Smooth muscle cell (in vitro differentiated cells): ENCODE data around the gene HSF4. TPM values are rescaled to one million over a fixed set of nuclear protein-coding genes. Genes with fewer than 3 reads are reported as not detected.

ENCODE experiments used
- DNase-seq: peaks from one replicate; lab custom pipeline; 2025; ENCODE audit not compliant: unreplicated experiment; lab: John Stamatoyannopoulos, UW
- H2AFZ ChIP-seq: fragments of 200-600 bp; sonication (generic); 2 replicates; pipeline ENCODE4 v1.6.0; 2016; ENCODE audit warnings: antibody characterized with exemption, low read depth, mild to moderate bottlenecking
- H3F3A ChIP-seq: fragments of 200-600 bp; sonication (generic); 2 replicates; pipeline ENCODE4 v1.6.0; 2017; ENCODE audit warnings: antibody characterized with exemption, low read depth
- H3K27ac ChIP-seq: fragments of 200-600 bp; sonication (generic); 2 replicates; pipeline ENCODE4 v1.5.1; 2016; ENCODE audit warnings: low read depth, mild to moderate bottlenecking
- H3K27me3 ChIP-seq: fragments of 200-600 bp; sonication (generic); 2 replicates; pipeline ENCODE4 v1.6.1; 2016; ENCODE audit warnings: low read depth, mild to moderate bottlenecking
- H3K36me3 ChIP-seq: fragments of 200-600 bp; sonication (generic); 2 replicates; pipeline ENCODE4 v1.5.1; 2016; ENCODE audit warnings: low read depth
- H3K4me1 ChIP-seq: fragments of 200-600 bp; sonication (generic); 2 replicates; pipeline ENCODE4 v1.5.1; 2016; ENCODE audit warnings: low read depth
- H3K4me2 ChIP-seq: fragments of 200-600 bp; sonication (generic); 2 replicates; pipeline ENCODE4 v1.6.0; 2016; ENCODE audit warnings: mild to moderate bottlenecking
- H3K4me3 ChIP-seq: fragments of 200-600 bp; sonication (generic); 2 replicates; pipeline ENCODE4 v1.5.1; 2016; ENCODE audit warnings: mild to moderate bottlenecking
- H3K79me2 ChIP-seq: fragments of 200-600 bp; sonication (generic); 2 replicates; pipeline ENCODE4 v1.6.0; 2016; ENCODE audit warnings: low read depth, mild to moderate bottlenecking
- H3K9ac ChIP-seq: fragments of 200-600 bp; sonication (generic); 2 replicates; pipeline ENCODE4 v1.6.0; 2016; ENCODE audit warnings: low read depth
- H3K9me3 ChIP-seq: fragments of 200-600 bp; sonication (generic); replicated peaks from 2 replicates; pipeline ENCODE4 v1.5.1; 2016; ENCODE audit warnings: low read depth
- H4K20me1 ChIP-seq: fragments of 200-600 bp; sonication (generic); 2 replicates; pipeline ENCODE4 v1.6.0; 2016; ENCODE audit warnings: low read depth
- WGBS: methylation state at CpG from one replicate; pipeline ENCODE4 v1.1.7; 2016; ENCODE audit warnings: low lambda C conversion rate; 5-methylcytosine and 5-hydroxymethylcytosine counted together
- polyA plus RNA-seq: library from polyadenylated mRNA; unstranded; fragments of >200 nt; fragmentation: Nextera tagmentation; extraction: Ambion mirVana; gene quantifications from 2 replicates; pipeline ENCODE4 v1.2.1, GENCODE V29; 2016
- total RNA-seq: library from RNA; depleted of rRNA; stranded (reverse); fragments of >200 nt; gene quantifications from 2 replicates; pipeline ENCODE4 v1.2.3, GENCODE V29; 2014
- TF ChIP-seq, protein P1 (sequence below): fragments of 200-600 bp; sonication (generic); IDR thresholded peaks from 2 replicates; pipeline ENCODE4 v1.5.1; 2017; ENCODE audit warnings: borderline replicate concordance, mild to moderate bottlenecking, antibody characterized with exemption; ENCODE audit not compliant: insufficient read depth, poor library complexity, severe bottlenecking

HSF4 gene
- total and polyA plus RNA-seq, 2 experiments from 2014 or later = 2.9 to 6.1 TPM

DNA sequence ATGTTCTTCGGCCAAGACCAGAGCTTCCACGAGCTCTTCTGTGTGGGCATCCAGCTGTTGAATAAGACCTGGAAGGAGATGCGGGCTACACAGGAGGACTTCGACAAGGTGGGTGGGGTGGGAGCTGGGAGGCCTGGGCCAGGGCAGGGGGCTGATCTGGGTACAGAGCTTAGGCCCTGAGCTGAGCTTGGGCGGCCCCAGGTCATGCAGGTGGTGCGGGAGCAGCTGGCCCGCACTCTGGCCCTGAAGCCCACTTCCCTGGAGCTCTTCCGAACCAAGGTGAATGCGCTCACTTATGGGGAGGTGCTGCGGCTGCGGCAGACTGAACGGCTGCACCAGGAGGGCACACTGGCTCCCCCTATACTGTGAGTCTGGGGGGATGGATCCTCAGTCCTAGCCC is 37.9 kb downstream of the HSF4 start:
- Histone ChIP-seq H3K4me1 (no peaks in the 10 kb centered on the region), H3F3A (no peaks in the 10 kb centered on the region), H2AFZ (no peak overlapping the region), H3K27ac (no peak overlapping the region), H3K79me2 (no peaks in the 10 kb centered on the region), H3K36me3 (no peaks in the 10 kb centered on the region), H3K9ac (no peak overlapping the region), H3K9me3 (no peaks in the 10 kb centered on the region), H3K4me2 (no peak overlapping the region), H3K4me3 (no peak overlapping the region), H3K27me3 (no peaks in the 10 kb centered on the region), H4K20me1 (peaks cover 14% of the 10 kb centered on the region)
- TF ChIP-seq, protein P1, sequence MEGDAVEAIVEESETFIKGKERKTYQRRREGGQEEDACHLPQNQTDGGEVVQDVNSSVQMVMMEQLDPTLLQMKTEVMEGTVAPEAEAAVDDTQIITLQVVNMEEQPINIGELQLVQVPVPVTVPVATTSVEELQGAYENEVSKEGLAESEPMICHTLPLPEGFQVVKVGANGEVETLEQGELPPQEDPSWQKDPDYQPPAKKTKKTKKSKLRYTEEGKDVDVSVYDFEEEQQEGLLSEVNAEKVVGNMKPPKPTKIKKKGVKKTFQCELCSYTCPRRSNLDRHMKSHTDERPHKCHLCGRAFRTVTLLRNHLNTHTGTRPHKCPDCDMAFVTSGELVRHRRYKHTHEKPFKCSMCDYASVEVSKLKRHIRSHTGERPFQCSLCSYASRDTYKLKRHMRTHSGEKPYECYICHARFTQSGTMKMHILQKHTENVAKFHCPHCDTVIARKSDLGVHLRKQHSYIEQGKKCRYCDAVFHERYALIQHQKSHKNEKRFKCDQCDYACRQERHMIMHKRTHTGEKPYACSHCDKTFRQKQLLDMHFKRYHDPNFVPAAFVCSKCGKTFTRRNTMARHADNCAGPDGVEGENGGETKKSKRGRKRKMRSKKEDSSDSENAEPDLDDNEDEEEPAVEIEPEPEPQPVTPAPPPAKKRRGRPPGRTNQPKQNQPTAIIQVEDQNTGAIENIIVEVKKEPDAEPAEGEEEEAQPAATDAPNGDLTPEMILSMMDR = no peak
- no peak for DNase-seq
- over 99% methylated on average over 12 of the region's 12 CpGs for WGBS

DNA sequence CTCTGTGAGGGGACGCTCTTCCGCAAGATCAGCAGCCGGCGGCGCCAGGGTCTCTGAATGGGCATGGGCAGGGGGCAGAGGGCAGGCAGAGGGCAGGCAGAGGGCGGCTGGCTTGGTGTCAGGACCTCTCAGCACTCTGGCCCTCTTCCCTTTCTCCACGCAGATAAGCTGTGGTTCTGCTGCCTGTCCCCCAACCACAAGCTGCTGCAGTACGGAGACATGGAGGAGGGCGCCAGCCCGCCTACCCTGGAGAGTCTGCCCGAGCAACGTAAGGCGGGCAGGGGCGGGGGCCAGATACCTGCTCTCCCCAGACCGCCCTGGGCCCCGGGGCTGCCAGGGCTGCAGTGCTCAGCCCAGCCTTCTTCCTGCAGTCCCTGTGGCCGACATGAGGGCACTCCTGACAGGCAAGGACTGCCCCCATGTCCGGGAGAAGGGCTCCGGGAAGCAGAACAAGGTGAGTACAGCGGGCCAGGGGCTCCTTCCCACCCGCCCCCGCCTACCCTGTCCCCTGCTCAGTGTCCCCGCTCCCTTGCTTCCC is 38.5 kb downstream of the HSF4 start:
- no peaks in the 10 kb centered on the region for H3K9me3 ChIP-seq
- no peaks in the 10 kb centered on the region for H3K36me3 ChIP-seq
- H3K4me1 ChIP-seq = no peaks in the 10 kb centered on the region
- no peaks in the 10 kb centered on the region for H3F3A ChIP-seq
- no peaks in the 10 kb centered on the region for H3K79me2 ChIP-seq
- DNase-seq = no peak
- WGBS = 97% methylated on average over 17 of the region's 23 CpGs
- no peak overlapping the region for H3K4me3 ChIP-seq
- no peak overlapping the region for H3K9ac ChIP-seq
- no peak overlapping the region for H3K27ac ChIP-seq
- no peak overlapping the region for H3K4me2 ChIP-seq
- H4K20me1 ChIP-seq = peaks cover 8% of the 10 kb centered on the region
- no peaks in the 10 kb centered on the region for H3K27me3 ChIP-seq
- H2AFZ ChIP-seq = no peak overlapping the region
- TF ChIP-seq, protein P1 = no peak

DNA sequence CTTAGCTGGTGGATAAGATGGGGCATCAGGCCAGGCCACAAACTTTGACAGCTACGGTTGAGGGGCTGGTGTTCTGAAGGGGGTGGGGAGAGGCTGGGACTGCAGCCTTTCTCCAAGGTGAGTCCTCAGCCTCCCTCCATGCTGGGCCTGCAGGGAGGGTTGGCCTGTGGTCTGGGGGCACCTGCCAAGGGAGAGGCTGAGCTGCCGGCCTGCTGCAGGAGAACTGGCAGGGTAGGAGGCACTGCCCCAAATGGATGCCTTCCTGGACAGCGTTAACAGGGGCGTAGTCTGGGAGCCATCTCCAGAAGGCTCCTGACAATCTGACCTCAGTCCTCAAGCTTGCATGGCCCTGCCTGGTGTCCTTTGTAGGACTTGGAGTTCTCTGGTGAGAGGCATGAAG is 39.5 kb downstream of the HSF4 start:
- TF ChIP-seq, protein P1 = no peak
- Histone ChIP-seq H3K4me3 (no peak overlapping the region), H3K79me2 (no peaks in the 10 kb centered on the region), H3K36me3 (no peaks in the 10 kb centered on the region), H3K9me3 (no peaks in the 10 kb centered on the region), H4K20me1 (no peaks in the 10 kb centered on the region), H2AFZ (no peak overlapping the region), H3K4me2 (no peak overlapping the region), H3K27me3 (no peaks in the 10 kb centered on the region), H3K4me1 (no peaks in the 10 kb centered on the region), H3K27ac (no peak overlapping the region), H3K9ac (no peak overlapping the region), H3F3A (no peaks in the 10 kb centered on the region)
- 91% methylated on average over 4 of the region's 4 CpGs for WGBS
- no peak for DNase-seq

DNA sequence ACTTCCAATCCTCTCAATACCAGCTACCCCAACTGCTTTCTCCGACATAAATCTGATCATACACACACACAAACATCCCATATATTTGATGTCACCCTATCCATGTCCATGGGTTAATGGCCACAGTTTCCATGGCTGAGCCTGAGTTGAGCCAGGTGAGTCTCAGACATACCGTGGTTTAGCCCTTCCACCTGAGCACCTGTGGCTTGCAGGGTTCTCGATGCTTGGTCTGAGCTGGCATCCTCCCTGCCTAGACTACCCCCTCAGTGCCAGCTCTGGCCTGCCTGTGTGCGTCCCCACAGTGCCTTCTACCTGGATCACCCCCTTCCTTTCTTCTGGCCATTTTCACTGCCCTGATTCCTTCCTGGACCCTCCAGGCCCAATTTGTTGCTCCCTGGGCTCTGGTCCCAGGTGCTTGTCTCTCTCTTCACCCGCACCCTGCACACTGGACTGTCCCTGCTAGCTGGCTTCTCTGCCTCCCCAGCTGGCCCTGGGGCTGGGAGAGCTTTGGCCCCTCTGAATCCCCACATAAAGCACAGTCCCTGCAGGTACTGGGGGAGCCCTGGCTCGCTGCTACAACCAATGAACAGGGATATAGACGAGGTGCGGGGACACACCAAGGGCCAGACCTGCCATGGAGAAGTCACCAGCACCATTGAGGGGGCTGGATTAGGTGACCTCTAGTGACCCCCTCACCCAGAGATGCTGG is 41.7 kb downstream of the HSF4 start:
- TF ChIP-seq, protein P1 = no peak
- no peak overlapping the region for H2AFZ ChIP-seq

More for the DNA sequence above, 41.7 kb downstream of the HSF4 start:
- Histone ChIP-seq H3K27me3 (no peaks in the 10 kb centered on the region), H3K4me1 (no peaks in the 10 kb centered on the region), H4K20me1 (no peaks in the 10 kb centered on the region), H3K9me3 (no peaks in the 10 kb centered on the region), H3K9ac (no peak overlapping the region), H3K36me3 (no peaks in the 10 kb centered on the region), H3K79me2 (no peaks in the 10 kb centered on the region), H3K4me3 (no peak overlapping the region), H3K4me2 (no peak overlapping the region), H3K27ac (no peak overlapping the region), H3F3A (no peaks in the 10 kb centered on the region)
- no peak for DNase-seq
- WGBS = 94% methylated on average over 8 of the region's 8 CpGs
